Panc1 (cell line): ENCODE measurements around the gene DHRS7C.

Experiments
- CTCF ChIP-seq: fragments of 450-650 bp; IDR thresholded peaks from 2 replicates; pipeline ENCODE4 v1.5.1; 2017; ENCODE audit warnings: mild to moderate bottlenecking
- POLR2AphosphoS5 ChIP-seq: IDR thresholded peaks from 2 replicates; pipeline ENCODE4 v1.6.1; 2012; ENCODE audit warnings: mild to moderate bottlenecking, low read depth, low read length, moderate library complexity
- SIN3A ChIP-seq: IDR thresholded peaks from 2 replicates; pipeline ENCODE4 v1.6.1; 2012; ENCODE audit warnings: low read depth, mild to moderate bottlenecking, low read length, moderate library complexity, borderline replicate concordance; ENCODE audit not compliant: insufficient read depth

GRCh38 chr17:9830711-9831110 is 39.3 kb upstream of the DHRS7C start:
- TF ChIP-seq CTCF (no peak), POLR2AphosphoS5 (no peak), SIN3A (no peak)
